Stimulated activated CD4-positive, alpha-beta T cell treated with anti-CD3 and anti-CD28 coated beads, Interleukin-4, amount 100 ng/mL, for 48 hours (primary cell): Measurements from ENCODE around the gene HSBP1.

Experiments used
- DNase-seq, 2 donors: peaks; one replicate each; pipeline ENCODE4 v3.0.0-alpha.2; 2020; ENCODE audit warnings: low read depth in 2 of 2

HSBP1 gene

DNA sequence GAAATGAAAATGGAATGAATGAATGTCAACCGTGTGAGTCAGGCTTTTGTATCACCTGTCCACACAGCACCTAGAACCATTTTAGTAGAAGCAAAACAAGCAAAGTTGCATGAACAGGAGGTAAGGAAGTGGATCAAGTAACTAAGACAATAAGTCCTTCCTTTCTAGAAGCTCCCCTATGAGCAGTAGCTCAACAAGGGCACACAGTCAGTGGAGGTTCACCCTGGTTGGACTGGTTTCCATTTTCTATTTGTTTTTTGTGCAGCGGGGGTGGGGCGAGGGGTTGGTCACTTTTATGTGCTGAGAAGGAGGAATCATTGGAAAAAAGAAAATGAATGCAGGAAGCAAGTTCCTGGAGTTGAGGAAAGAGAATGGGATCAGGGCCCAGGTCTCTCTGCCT lies 4.0 kb upstream of the HSBP1 start:
- DNase-seq: no peak

- no peak for DNase-seq
Measured at GRCh38 chr16:83804366-83804765, 3.4 kb upstream of the HSBP1 start.

DNA sequence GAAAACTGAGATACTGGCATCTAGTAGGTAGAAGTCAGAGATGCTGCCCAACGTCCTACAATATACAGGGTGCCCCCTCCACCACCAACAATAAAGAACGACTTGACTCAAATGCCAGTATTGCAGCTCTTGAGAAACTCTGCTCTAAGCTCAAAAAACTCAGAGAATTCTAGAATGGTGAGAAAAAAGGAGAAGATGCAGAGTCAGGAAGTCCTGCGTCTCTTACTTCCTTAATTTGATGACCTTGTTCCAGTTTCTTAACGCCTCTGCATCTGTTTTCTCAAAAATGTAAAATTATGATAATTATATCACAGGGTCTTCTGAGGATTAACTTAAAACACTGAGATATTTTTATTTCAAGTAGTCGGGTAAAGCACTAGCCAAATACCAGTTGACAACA lies 1.7 kb upstream of the HSBP1 start:
- no peak for DNase-seq

DNA sequence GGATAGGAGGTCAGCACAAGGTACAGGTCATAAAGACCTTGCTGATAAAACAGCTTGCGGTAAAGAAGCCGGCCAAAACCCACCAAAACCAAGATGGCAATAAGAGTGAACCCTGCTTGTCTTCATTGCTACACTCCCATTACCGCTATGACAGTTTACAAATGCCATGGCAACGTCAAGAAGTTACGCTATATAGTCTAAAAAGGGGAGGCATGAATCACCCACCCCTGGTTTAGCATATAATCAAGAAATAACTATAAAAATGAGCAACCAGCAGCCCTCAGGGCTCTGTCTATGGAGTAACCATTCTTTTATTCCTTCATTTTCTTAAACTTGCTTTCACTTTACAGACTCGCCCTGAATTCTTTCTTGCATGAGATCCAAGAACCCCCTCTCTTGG lies 1.0 kb upstream of the HSBP1 start:
- no peak for DNase-seq

GRCh38 chr16:83807327-83807709 lies 460 bp upstream of the HSBP1 start:
- DNase-seq: no peak

GRCh38 chr16:83808573-83809014 lies 816 bp downstream of the HSBP1 start:
- DNase-seq: no peak

DNA sequence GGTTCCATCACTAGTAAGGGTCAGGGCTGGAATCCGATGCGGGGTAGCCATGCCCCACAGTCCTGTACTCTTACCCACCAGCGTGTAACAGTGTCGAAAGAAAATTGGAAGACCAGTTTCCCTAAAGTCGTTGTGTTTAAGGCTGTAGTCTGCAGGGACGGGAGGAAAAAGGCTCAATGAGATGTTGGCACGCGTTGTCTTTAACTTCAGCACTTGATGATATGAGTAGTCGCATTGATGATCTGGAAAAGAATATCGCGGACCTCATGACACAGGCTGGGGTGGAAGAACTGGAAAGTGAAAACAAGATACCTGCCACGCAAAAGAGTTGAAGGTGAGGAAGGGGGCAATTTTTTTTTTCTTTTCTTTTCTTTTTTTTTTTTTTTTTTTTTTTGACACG lies 1.3 kb downstream of the HSBP1 start:
- no peak for DNase-seq

DNA sequence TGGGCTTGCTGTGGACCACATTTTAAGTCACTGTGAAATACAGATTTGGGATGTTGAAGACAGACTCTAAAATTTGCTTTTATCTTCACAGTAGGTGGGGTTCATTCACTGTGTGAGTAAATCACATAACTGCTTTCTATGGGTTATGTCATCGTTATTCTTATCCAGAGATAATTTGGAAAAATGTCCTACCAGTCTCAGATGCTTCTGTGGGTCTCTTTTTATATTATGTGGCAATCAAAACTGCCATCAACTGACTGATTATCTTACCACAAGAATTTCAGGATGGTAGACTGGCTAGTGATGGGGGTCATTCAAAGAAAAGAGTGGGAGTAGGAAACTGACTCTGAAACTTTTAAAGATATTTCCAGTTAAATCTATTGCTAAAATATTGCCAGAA lies 3.1 kb downstream of the HSBP1 start:
- no peak for DNase-seq

- DNase-seq: no peak
Measured at GRCh38 chr16:83813823-83814658, 6.3 kb downstream of the HSBP1 start.

GRCh38 chr16:83814659-83814985 lies 6.8 kb downstream of the HSBP1 start:
- DNase-seq: no peak

- DNase-seq: no peak
Measured at GRCh38 chr16:83817022-83817421, 9.2 kb downstream of the HSBP1 start.

DNA sequence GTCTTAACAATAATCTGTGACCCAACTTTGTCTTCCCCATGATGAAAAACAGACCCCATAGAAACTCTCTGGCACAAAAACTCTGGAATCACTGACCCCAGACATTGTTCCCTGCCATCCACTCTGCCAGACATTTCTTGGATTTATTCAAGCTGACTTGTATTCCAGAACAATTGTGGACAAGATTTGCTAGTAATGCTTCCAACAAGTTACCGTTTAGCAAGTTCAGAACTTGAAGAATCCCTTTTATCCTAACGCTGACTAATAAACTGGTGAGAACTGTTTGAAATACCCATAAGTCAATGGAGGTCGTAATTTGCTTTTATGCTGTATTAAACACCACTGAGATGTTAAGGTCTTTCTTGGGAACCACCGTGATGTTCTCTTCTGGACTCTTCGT lies 10.5 kb downstream of the HSBP1 start:
- DNase-seq: no peak

DNA sequence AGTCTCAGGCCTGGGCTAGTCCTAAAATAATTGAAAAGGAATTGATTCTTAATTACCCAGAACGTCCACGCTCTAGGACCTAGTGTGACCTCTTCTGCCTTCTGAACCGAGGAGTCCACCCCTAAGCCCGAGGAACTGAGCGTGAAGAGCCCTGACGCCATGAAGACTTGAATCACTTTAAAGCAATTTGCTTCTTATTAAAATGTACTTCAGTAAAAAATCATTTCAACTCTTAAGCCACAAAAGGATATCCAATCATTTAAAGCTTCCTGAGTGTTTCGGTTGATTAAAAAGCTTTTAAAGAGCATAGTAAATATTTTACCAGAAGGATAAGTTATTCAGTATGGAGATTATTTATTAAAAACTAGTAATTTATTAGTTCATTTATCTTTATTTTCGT lies 11.6 kb downstream of the HSBP1 start:
- no peak for DNase-seq

DNA sequence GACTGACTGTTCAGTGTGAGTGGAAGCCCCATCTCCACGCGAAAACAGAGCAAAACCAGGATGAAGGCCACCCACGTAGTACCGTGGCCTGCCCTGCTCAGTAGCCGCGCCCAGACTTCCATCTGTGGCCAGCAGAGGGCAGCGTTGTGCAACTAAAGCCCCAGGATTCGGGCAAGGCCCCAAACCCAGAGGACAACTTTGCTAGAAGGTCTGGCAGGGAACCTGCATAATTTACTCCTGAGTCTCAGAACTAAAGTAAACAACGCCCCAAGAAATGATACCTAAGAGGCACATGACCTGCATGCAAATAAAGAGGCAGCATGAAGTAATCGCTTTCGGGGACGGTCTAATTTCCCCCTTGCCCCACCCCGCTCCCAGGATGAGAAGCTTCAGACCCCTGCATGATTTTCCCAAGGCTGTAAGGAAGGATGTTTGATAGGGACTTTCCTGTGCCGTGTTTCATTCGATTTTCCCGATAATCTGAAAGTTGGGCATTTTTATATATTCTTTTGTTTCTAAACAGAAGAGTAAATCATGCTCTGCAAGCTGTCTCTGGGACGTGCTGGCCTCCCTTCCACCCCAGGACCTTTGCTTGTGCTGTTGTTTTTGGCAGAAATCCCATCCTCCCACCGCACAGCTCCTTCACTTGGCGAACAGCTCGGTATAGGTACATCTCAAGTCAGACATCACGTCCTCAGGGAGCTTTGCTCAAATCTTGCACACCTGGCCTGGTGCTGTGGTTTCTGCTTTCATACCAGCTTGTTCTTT lies 18.6 kb downstream of the HSBP1 start:
- peak; percentile 73 to 83 for DNase-seq

- DNase-seq: no peak
Measured at GRCh38 chr16:83830091-83830768, 22.5 kb downstream of the HSBP1 start.

- DNase-seq: no peak
Measured at GRCh38 chr16:83830769-83831455, 23.1 kb downstream of the HSBP1 start.

GRCh38 chr16:83831456-83831987 lies 23.7 kb downstream of the HSBP1 start:
- DNase-seq: no peak

DNA sequence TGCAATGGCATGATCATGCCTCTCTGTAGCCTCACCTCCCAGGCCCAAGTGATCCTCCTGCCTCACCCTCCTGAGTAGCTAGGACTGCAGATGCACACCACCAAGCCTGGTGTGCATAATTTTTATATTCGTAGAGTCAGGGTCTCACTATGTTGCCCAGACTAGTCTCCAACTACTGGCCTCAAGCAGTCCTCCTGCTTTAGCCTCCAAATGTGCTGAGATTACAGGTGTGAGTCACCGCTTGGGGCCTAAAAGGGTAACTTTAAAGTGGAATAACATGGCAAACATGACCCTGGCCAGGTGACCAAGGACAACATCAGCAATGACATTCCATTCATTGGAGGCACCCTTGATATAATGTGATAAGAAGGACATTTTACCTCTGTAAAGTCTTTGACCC lies 26.1 kb downstream of the HSBP1 start:
- DNase-seq: no peak

GRCh38 chr16:83835586-83836566 lies 28.1 kb downstream of the HSBP1 start:
- no peak for DNase-seq

DNA sequence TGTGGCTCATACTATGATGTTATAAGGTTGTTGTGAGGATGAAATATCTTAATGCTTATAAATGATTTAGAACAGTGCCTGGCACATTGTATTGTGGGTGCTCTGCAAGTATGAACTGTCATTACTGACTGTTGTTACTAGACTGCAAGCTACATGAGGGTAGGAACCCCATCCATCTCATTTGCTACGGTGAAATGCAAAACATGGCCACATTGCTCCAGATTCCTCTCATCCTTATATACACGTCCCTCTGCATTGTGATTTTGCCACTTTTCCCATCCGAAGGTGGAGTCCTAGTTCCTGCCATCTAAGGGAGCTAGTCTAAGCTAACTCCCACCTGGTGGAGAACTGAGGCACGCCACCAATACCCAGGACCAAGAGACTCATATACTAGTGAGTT lies 29.8 kb downstream of the HSBP1 start:
- DNase-seq: no peak

DNA sequence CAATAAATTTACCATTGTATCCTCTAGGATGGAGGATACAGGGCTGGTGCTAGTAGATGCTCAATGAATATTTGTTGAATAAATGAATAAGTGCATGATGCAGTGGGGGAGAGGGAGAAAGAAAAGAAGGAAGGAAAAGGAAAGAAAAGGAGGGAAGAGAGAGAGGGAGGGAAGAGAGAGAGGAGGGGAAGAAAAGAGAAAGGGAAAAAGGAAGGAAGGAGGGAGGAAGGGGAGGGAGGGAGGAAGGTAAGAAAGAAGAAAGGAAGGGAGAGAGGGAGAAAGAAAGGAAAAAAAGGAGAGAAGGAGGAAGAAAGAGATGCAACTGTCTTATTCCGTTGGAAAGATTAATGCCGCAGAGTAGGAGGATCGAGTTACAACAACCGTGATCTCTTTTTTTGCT lies 30.4 kb downstream of the HSBP1 start:
- DNase-seq: no peak
